Measurements from ENCODE around the gene ATF3. TPM values are rescaled to one million over a fixed set of nuclear protein-coding genes. Genes with fewer than 3 reads are reported as not detected.

Gene ATF3
- total and polyA plus RNA-seq, 4 donors = 1.1 to 8.8 (median 5.5) TPM

DNA sequence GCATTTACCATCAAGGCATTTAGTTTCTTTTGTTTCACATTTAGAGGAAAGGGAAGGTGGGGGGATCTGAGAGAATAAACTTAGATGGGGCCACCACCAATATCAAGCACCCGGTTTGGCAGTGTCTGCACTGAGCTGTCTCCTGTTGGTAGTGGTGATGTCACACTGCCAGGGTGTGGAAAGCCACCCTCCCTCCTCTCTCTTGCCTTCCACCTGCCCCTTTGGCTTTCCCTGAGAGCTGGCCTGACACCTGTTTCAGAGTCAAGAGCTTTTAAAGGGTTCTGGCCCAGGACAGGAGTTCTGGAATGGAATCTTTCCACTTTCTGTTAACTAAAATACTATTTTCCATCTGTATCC is 13.4 kb downstream of the ATF3 start:
- Histone ChIP-seq H3K27ac (ENCODE audit: low read depth in 1 of 2, low read length in 2 of 2) (no peak overlapping the region), H3K36me3 (ENCODE audit: control insufficient read depth in 4 of 4, insufficient read depth in 3 of 4, low read depth in 1 of 4, low read length in 3 of 4) (peaks cover 25 to 39% (median 30%) of the 10 kb centered on the region in 4 donors), H3K9me3 (ENCODE audit: control insufficient read depth in 4 of 4, low read length in 3 of 4) (no peaks in the 10 kb centered on the region), H3K4me3 (ENCODE audit: low read depth in 1 of 3, low read length in 3 of 3) (no peak overlapping the region), H3K4me1 (ENCODE audit: control insufficient read depth in 4 of 4, insufficient read depth in 4 of 4, low read length in 3 of 4) (no peaks in the 10 kb centered on the region), H3K27me3 (ENCODE audit: control insufficient read depth in 4 of 4, insufficient read depth in 4 of 4, low read length in 3 of 4) (no peaks in the 10 kb centered on the region), H3K9ac (ENCODE audit: low read depth in 1 of 2, low read length in 2 of 2) (no peak overlapping the region)
- TF ChIP-seq, protein P1, sequence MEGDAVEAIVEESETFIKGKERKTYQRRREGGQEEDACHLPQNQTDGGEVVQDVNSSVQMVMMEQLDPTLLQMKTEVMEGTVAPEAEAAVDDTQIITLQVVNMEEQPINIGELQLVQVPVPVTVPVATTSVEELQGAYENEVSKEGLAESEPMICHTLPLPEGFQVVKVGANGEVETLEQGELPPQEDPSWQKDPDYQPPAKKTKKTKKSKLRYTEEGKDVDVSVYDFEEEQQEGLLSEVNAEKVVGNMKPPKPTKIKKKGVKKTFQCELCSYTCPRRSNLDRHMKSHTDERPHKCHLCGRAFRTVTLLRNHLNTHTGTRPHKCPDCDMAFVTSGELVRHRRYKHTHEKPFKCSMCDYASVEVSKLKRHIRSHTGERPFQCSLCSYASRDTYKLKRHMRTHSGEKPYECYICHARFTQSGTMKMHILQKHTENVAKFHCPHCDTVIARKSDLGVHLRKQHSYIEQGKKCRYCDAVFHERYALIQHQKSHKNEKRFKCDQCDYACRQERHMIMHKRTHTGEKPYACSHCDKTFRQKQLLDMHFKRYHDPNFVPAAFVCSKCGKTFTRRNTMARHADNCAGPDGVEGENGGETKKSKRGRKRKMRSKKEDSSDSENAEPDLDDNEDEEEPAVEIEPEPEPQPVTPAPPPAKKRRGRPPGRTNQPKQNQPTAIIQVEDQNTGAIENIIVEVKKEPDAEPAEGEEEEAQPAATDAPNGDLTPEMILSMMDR (IDR thresholded peaks at IDR 0.05; ENCODE audit: low read depth, low read length, missing input control) = no peak
- TF ChIP-seq FOXA2 (IDR thresholded peaks at IDR 0.05) = no peak
- TF ChIP-seq, protein P2, sequence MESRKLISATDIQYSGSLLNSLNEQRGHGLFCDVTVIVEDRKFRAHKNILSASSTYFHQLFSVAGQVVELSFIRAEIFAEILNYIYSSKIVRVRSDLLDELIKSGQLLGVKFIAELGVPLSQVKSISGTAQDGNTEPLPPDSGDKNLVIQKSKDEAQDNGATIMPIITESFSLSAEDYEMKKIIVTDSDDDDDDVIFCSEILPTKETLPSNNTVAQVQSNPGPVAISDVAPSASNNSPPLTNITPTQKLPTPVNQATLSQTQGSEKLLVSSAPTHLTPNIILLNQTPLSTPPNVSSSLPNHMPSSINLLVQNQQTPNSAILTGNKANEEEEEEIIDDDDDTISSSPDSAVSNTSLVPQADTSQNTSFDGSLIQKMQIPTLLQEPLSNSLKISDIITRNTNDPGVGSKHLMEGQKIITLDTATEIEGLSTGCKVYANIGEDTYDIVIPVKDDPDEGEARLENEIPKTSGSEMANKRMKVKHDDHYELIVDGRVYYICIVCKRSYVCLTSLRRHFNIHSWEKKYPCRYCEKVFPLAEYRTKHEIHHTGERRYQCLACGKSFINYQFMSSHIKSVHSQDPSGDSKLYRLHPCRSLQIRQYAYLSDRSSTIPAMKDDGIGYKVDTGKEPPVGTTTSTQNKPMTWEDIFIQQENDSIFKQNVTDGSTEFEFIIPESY (IDR thresholded peaks at IDR 0.05) = no peak
- TF ChIP-seq YY1 (IDR thresholded peaks at IDR 0.05) = no peak
- no peak for TF ChIP-seq HNF4G (IDR thresholded peaks at IDR 0.05)
- no peak for TF ChIP-seq FOXA1 (IDR thresholded peaks at IDR 0.05)
- TF ChIP-seq, protein P3, sequence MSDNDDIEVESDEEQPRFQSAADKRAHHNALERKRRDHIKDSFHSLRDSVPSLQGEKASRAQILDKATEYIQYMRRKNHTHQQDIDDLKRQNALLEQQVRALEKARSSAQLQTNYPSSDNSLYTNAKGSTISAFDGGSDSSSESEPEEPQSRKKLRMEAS (IDR thresholded peaks at IDR 0.05) = no peak
- no peak for TF ChIP-seq TAF1 (conservative IDR thresholded peaks at IDR 0.05)
- no peak for TF ChIP-seq RAD21 (IDR thresholded peaks at IDR 0.05)
- TF ChIP-seq, protein P4, sequence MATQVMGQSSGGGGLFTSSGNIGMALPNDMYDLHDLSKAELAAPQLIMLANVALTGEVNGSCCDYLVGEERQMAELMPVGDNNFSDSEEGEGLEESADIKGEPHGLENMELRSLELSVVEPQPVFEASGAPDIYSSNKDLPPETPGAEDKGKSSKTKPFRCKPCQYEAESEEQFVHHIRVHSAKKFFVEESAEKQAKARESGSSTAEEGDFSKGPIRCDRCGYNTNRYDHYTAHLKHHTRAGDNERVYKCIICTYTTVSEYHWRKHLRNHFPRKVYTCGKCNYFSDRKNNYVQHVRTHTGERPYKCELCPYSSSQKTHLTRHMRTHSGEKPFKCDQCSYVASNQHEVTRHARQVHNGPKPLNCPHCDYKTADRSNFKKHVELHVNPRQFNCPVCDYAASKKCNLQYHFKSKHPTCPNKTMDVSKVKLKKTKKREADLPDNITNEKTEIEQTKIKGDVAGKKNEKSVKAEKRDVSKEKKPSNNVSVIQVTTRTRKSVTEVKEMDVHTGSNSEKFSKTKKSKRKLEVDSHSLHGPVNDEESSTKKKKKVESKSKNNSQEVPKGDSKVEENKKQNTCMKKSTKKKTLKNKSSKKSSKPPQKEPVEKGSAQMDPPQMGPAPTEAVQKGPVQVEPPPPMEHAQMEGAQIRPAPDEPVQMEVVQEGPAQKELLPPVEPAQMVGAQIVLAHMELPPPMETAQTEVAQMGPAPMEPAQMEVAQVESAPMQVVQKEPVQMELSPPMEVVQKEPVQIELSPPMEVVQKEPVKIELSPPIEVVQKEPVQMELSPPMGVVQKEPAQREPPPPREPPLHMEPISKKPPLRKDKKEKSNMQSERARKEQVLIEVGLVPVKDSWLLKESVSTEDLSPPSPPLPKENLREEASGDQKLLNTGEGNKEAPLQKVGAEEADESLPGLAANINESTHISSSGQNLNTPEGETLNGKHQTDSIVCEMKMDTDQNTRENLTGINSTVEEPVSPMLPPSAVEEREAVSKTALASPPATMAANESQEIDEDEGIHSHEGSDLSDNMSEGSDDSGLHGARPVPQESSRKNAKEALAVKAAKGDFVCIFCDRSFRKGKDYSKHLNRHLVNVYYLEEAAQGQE (IDR thresholded peaks at IDR 0.05) = no peak
- TF ChIP-seq HNF4A (conservative IDR thresholded peaks at IDR 0.05) = no peak
- no peak for TF ChIP-seq NR2F2 (IDR thresholded peaks at IDR 0.05)
- TF ChIP-seq EGR1 (IDR thresholded peaks at IDR 0.05; ENCODE audit: low read depth in 2 of 2) = no peak
- no peak for TF ChIP-seq RXRA (IDR thresholded peaks at IDR 0.05)
- TF ChIP-seq JUND (IDR thresholded peaks at IDR 0.05) = no peak
- no peak for TF ChIP-seq SP1 (IDR thresholded peaks at IDR 0.05)
- TF ChIP-seq, protein P5, sequence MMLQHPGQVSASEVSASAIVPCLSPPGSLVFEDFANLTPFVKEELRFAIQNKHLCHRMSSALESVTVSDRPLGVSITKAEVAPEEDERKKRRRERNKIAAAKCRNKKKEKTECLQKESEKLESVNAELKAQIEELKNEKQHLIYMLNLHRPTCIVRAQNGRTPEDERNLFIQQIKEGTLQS (IDR thresholded peaks at IDR 0.05) = no peak
- no peak for TF ChIP-seq GABPA (IDR thresholded peaks at IDR 0.05 in 1 of 2, conservative IDR thresholded peaks at IDR 0.05 in 1 of 2)
- 60% methylated on average over 1 of the region's 1 CpG for WGBS
- DNase-seq (ENCODE audit: low spot score) = no peak
